GM18505 (cell line): Measurements from ENCODE around the gene KCNB1.

ENCODE experiments used
- ATAC-seq: cut with Tn5 transposase; IDR thresholded peaks from one replicate; pipeline ENCODE4 v1.9.1; 2021; ENCODE audit not compliant: unreplicated experiment
- POLR2A ChIP-seq: IDR thresholded peaks from 4 replicates; pipeline ENCODE4 v1.6.1; 2011; ENCODE audit warnings: borderline replicate concordance; ENCODE audit not compliant: insufficient read depth, insufficient read length; ENCODE audit errors: extremely low read depth

Gene KCNB1

GRCh38 chr20:49511788-49512525 is 29.5 kb upstream of the KCNB1 start:
- TF ChIP-seq POLR2A: no peak
- ATAC-seq: no peak

DNA sequence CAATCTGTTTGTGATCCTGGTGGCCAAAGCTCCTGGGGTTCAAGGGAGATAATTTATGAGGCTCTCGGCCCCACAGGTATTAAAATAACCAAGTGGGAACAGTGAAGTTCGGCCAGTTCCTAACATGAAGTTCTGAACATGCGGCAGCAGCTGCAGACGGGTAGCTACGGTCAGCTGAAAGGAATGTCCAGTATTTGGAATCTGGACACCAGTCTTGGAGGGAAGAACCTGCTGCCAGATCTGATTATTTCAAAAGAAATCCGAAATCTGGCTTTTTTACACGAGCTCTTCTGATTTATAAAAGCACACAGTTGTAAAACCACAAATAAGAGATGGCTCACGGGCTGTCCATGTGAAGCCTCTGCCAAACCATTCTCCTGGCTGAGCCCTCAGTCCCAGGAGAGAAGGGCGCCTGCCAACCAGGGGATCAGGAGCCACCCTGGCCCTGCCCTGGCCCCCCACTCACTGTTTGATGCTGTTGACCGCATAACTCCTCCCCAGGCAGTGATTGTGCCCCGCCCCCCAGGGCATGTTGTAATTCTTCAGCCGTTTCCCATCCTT is 28.2 kb upstream of the KCNB1 start:
- TF ChIP-seq POLR2A: no peak
- ATAC-seq: no peak

DNA sequence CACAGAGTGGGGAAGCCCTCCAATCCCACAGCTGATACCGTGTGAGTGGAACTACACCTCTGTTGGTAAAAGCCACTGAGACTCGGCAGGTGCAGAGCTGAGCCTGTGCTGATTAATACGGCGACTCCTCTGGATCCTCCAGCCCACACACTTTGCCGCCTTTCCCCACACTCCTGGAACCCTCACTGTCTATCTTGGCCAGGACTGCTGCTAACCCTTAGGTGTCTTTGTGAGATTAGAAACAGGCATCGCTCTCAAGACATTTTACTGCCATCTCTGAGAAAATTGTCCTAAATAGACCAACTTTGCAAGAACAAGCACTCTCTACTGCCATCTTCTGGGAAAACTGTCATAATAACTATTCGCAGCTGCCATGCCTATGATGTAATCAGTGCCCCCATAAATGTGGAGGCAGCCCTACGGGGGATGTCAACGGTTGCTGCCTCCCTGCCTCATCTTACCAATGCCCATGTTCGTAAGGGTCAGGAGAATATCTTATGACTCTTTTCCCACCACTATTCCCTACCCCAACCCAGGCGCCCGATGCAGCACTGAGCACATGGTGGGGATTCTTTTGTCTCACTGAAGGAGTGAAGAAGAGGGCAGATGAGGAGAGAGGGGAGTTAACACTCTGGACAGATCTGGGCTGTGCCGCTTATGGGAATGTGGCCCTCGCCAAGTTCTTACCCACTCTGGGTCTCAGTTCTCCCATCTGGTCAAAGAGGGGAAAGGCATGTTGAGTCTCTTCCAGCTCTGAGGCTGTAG is 26.1 kb upstream of the KCNB1 start:
- no peak for TF ChIP-seq POLR2A
- no peak for ATAC-seq

GRCh38 chr20:49507741-49508434 is 25.4 kb upstream of the KCNB1 start:
- ATAC-seq: no peak
- no peak for TF ChIP-seq POLR2A

DNA sequence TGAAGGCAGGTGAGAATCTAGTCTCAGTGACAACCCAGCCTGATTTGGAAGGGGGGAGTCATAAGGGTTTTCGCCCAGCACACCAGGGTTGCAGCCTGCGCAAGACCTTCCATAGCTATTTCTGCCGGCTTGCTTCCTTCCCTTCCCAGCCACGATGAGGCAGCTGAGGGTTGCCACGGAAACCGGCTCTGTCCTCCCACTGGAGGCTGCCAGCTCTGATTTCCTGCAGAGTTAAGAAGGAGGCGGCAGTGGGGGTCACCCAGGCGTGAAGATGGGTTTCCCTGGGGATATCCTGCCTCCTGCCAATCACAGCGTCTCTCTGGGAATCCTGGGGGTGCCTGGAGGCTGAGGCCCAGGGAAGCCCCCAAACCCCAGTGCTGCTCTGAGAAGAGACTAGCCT is 23.1 kb upstream of the KCNB1 start:
- no peak for TF ChIP-seq POLR2A
- no peak for ATAC-seq

DNA sequence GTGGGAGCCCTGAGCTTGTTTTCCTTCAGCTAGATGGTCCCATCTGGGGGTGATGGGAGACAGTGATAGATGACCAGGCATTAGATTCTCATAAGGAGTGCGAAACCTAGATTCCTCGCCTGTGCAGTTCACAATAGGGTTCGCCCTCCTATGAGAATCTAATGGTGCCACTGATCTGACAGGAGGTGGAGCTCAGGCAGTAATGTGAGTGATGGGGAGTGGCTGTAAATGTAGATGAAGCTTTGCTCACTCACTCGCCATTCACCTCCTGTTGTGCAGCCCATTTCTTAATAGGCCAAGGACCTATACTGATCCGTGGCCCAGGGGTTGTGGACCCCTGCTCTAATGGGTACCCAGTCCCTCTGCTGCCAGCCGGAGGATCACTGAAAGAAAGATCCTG is 20.7 kb upstream of the KCNB1 start:
- ATAC-seq: no peak

DNA sequence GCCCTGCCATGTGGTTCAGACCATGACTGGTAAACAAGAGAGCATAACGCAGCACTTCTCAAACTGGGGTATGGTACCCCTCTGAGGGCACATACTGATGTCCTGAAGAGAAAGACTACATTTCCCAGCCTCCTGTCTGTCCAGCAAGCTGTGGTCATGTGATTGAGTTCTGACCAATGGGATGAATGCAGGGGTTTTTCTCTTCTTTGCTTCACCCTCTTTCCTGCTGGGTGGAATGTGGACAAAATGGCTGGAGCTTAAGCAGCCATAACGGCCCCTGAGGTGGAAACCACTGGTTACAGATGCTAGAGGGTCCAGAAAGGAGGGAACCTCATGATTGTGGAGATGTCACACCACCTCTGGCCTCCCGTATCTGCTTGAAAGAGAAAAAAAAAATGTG is 19.4 kb upstream of the KCNB1 start:
- TF ChIP-seq POLR2A: no peak
- ATAC-seq: no peak

More for the DNA sequence above, 20.7 kb upstream of the KCNB1 start:
- TF ChIP-seq POLR2A: no peak

DNA sequence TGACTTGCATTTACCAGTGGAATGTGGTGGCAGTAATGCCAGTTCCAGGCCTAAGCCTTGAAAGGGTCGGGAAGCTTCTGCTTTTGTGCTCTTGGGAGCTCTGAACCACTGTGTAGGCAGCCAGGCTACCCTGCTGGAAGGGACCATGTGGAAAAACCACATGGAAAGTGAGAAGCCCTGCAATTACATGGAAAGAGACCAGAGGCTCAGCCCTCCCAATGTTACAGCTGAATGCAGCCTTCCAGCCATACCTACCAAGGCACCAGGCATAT is 14.9 kb upstream of the KCNB1 start:
- no peak for TF ChIP-seq POLR2A
- ATAC-seq: no peak

DNA sequence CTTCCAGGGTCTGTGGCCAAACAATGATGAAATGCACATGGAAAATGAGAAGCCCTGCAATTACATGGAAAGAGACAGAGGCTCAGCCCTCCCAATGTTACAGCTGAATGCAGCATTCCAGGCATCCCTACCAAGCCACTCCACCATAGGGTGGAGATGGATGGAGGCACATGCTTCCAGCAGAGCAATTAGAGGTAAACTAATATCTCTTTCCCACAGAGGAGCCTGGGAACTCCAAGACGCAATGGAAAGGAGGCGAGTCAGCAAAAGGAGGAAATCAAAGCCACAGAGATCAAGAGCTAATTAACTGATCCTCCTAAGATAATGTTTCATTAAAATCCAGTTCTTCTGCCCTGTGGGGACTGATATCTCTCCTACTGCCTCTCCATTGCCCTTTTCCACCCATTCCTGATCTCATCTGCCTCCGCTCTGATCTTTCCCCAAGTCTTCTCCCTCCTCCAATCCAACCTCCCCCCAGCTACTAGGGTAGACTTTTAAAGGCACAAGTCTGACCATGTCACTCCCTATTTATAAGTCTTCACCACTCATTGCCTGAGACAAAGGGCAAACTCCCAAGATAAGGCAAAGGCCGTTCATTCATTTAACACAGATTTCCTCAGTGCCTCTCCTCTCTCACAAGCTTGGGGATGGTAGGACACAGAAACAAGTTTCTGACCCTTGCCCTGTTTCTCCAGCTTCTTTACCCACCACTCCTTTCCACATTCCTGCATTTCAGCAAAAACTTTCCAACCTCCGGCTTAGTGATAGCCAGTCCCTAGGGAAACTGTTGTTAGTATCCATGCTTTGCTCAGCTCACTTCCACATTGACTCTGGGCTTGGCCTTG is 14.3 kb upstream of the KCNB1 start:
- no peak for ATAC-seq
- TF ChIP-seq POLR2A: no peak

DNA sequence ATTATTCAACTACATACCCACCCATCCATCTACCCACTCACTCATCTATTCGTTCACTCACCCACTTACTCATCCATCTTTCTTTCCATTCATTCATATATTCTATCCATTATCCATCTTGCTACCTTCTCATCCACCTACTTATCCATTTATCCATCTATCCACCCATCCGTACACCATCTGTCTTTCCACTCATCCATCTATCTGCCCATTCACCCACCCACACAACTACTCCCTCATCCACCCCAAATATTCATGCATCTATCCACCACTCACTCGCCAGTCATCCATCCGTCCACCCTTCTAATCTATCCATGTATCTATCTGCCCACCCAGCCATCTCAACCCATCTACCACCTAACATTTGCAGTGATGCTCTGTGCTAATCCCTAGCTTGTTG is 13.6 kb upstream of the KCNB1 start:
- TF ChIP-seq POLR2A: no peak
- no peak for ATAC-seq

- TF ChIP-seq POLR2A: no peak
- ATAC-seq: no peak
These were observed 8.2 kb upstream of the KCNB1 start for GRCh38 chr20:49490689-49491088.

- ATAC-seq: no peak
- no peak for TF ChIP-seq POLR2A
These were observed 7.2 kb upstream of the KCNB1 start for GRCh38 chr20:49489688-49490087.

DNA sequence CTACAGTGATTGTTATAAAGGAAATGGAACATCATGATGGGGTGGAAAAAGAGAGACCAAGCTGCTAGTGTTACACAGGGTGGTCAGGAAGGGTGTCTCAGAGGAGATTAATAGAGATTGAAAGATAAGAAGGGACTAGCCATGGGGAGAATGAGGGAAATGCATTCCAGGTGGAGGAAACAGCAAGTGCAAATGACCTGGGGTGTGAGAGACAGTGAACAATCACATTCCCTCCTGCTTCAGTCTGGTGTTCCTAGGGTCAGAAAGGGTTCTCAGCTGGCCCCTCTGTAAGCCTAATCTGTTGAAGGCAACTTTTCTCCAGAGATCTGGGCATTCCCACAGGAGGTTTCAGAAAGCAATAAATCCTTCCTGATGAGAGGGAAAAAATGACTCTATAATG is 3.6 kb upstream of the KCNB1 start:
- no peak for ATAC-seq
- TF ChIP-seq POLR2A: no peak

DNA sequence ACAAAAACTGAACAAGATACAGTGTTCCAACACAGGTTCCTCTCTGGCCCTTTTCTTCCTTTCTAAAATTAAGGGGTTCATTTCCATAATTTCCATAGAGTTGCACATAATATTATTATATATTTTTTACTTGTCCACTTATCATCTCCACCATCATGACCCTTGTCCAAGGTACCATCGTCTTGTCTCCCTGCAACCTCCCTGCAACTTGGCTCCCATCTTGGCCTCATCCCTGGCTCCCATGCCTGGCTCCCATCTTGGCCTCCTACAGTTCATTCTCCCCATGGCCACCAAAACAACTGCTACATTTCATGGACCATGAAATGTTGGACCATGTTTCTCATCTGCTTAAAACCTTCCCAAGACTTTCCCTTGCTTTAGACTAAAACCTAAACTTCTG is 3.1 kb upstream of the KCNB1 start:
- ATAC-seq: no peak

More for the DNA sequence above, 3.1 kb upstream of the KCNB1 start:
- no peak for TF ChIP-seq POLR2A
